NK-92 (cell line): ENCODE results near the gene TPRKB.
"Not testable (repeated sequence)": the region's sequence is repeated elsewhere in the genome, so short reads cannot be mapped to it uniquely, and the experiment has no call there.

Experiments used
- DNase-seq: peaks from one replicate; lab custom pipeline; 2025; ENCODE audit not compliant: unreplicated experiment; lab: John Stamatoyannopoulos, UW

The TPRKB gene

GRCh38 chr2:73700661-73701447 is 36.3 kb downstream of the TPRKB start:
- no peak for DNase-seq

GRCh38 chr2:73700131-73700611 is 37.0 kb downstream of the TPRKB start:
- DNase-seq = no peak

- no peak for DNase-seq
These were observed 37.7 kb downstream of the TPRKB start for GRCh38 chr2:73699437-73699836.

DNA sequence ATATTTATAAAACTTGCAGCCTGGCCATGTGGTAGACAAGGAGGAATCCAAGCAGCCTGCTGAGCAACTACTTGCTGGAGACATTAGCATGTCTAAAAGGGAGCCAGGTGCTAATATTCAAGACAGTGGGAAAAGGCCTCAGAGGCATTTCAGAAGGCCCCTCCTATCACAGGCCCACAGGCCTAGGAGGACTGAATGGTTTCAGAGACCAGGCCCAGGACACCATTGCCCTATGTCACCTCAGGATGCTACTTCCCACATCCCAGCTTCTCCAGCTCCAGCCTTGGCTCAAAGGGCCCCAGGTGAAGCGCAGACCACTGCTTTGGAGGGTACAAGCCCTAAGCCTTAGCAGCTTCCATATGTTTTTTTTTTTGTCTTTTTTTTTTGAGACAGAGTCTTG is 39.0 kb downstream of the TPRKB start:
- no peak for DNase-seq

GRCh38 chr2:73697606-73698005 is 39.5 kb downstream of the TPRKB start:
- DNase-seq = no peak

GRCh38 chr2:73696985-73697384 is 40.2 kb downstream of the TPRKB start:
- DNase-seq = not testable (repeated sequence)

- not testable (repeated sequence) for DNase-seq
These were observed 40.6 kb downstream of the TPRKB start for GRCh38 chr2:73696521-73696920.

- DNase-seq = not testable (repeated sequence)
These were observed 46.6 kb downstream of the TPRKB start for GRCh38 chr2:73690372-73691088.

DNA sequence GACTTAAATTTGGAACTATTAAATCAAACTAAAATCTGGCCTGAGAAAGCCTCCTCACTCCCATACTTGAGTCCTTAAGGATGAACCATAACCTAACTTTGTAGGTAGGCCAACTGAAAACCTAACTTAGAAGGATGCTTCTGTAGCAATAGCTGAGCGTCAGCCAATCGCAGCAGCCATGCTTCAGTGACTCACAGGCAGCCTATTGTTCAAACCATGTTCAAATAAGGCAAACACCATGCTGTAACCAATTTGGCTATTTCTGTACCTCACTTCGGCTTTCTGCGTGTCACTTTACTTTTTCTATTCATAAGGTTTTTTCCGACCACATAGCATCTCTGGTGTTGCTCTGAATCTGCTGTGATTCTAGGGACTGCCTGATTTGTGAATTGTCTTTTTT is 48.7 kb downstream of the TPRKB start:
- DNase-seq = not testable (repeated sequence)

- no peak for DNase-seq
These were observed 51.2 kb downstream of the TPRKB start for GRCh38 chr2:73685764-73686438.

- not testable (repeated sequence) for DNase-seq
These were observed 52.2 kb downstream of the TPRKB start for GRCh38 chr2:73684905-73685304.

GRCh38 chr2:73684325-73684724 is 52.8 kb downstream of the TPRKB start:
- not testable (repeated sequence) for DNase-seq

- not testable (repeated sequence) for DNase-seq
These were observed 57.1 kb downstream of the TPRKB start for GRCh38 chr2:73679951-73680571.
